ENCODE results near the gene DGUOK.
"Not testable (repeated sequence)": the region's sequence is repeated elsewhere in the genome, so short reads cannot be mapped to it uniquely, and the experiment has no call there.

DGUOK gene

GRCh38 chr2:73901143-73901542 is 25.5 kb upstream of the DGUOK start:
- DNase-seq (ENCODE audit: low read depth in 2 of 2), result no peak

GRCh38 chr2:73902284-73902683 is 24.4 kb upstream of the DGUOK start:
- no peak for DNase-seq (ENCODE audit: low read depth in 2 of 2)

DNA sequence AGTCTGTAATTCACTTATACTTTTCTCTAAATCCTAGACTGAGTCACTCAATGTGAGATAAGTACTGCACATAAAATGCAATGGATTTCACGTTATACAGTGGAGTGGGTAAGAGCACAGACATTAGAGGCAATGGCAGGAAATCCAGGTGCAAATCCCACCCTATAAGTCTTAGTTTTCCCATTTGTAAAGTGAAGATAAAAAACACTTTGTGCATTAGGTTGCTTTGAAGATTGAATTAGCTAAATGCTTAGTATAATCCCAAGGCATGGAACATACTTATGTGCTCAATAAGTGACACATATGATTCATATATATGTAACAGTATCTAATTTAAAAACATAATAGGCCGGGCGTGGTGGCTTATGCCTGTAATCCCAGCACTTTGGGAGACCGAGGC is 23.4 kb upstream of the DGUOK start:
- DNase-seq (ENCODE audit: low read depth in 2 of 2), result no peak

GRCh38 chr2:73903949-73904613 is 22.6 kb upstream of the DGUOK start:
- not testable (repeated sequence) for DNase-seq (ENCODE audit: low read depth in 2 of 2)

GRCh38 chr2:73904952-73905351 is 21.7 kb upstream of the DGUOK start:
- no peak for DNase-seq (ENCODE audit: low read depth in 2 of 2)

- DNase-seq (ENCODE audit: low read depth in 2 of 2), result no peak
Observed at GRCh38 chr2:73906847-73907505, 19.7 kb upstream of the DGUOK start.

GRCh38 chr2:73907840-73908452 is 18.7 kb upstream of the DGUOK start:
- DNase-seq (ENCODE audit: low read depth in 2 of 2), result peak in 1 of 2 donors; percentile 39

DNA sequence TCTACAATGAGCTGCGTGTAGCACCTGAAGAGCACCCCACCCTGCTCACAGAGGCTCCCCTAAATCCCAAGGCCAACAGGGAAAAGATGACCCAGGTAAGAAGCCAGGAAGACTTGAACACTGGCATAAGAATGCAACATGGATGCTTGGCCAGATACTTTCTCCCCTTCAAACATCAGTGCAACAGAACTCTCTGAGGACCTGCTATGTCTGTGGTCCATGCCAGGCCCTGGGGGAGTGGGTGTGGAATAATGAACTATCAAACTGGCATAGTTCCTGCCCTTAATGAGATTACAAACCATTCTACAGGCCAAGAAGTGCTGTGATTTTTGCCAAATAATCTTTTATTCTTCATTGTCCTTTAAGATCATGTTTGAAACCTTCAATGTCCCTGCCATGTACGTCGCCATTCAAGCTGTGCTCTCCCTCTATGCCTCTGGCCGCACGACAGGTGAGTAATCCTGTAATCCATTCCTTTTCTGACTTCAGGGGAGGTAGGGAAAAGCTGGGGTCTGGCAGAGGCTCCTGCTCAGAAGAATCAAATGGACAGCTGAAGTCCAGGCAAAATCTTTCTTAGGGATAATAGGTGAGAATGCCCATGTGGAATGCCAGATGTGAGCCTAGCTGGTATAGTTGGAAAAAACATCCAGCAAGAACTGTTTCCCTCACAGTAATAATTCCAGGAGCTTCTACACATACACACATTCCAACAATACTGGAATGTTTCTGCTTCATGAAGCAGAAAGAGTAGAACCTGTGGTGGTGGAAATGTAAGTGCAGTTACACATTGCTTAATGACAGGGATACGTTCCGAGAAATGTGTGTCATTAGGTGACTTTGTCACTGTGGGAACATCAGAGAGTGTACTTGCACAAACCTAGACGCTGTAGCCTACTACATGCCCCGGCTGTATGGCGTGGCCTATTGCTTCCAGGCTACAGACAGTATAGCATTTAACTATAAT is 17.7 kb upstream of the DGUOK start:
- no peak for DNase-seq (ENCODE audit: low read depth in 2 of 2)

DNA sequence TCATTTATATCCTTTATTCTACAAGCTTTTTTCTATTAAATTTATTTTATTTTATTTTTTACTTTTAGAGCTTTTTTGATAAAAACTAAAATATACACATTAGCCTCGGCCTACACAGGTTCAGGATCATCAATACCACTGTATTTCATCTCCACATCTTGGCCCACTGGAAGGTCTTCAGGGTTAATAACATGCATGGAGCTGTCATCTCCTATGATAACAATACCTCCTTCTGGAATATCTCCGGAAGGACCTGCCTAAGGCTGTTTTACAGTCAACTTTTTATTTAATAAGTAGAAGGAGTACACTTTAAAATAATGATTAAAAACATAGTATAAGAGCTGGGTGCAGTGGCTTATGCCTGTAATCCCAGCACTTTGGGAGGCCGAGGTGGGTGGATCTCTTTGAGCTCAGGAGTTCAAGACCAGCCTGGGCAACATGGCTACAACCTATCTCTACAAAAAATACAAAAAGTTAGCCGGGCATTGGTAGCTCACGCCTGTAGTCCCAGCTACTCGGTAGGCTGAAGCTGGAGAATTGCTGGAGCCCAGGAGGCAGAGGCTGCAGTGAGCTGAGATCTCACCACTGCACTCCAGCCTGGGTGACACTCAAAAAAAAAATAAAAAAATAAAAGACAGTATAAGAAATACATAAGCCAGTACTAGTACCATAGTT is 15.7 kb upstream of the DGUOK start:
- no peak for DNase-seq (ENCODE audit: low read depth in 2 of 2)

DNA sequence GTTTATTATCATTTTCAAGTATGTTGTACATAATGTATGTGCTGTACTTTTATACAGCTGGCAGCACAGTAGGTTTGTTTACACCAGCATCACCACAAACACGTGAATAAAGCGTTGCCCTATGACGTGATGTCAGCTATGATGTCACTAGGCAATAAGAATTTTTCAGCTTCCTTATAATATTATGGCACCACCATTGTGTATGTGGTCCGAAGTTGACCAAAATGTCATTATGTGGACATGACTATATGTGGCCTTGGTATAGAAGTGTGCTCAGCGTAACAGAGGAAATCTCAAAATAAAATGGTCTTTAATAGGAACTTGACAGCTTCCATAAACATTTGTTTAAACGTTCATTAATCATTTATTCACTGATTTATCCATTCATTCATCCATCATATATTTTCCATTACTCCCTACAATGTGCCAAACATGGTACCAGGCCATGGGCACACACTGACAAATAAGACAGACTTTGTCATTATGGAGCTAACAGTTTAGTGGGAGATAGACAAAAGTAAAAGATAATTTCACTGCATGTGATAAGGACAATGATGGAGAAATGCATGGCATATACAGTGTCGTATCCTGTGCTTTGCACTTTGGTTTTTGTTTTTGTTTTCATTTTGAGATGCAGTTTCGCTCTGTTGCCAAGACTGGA is 15.0 kb upstream of the DGUOK start:
- DNase-seq (ENCODE audit: low read depth in 2 of 2), result no peak

GRCh38 chr2:73913414-73914054 is 13.1 kb upstream of the DGUOK start:
- no peak for DNase-seq (ENCODE audit: low read depth in 2 of 2)

GRCh38 chr2:73914667-73915066 is 12.0 kb upstream of the DGUOK start:
- DNase-seq (ENCODE audit: low read depth in 2 of 2), result no peak

DNA sequence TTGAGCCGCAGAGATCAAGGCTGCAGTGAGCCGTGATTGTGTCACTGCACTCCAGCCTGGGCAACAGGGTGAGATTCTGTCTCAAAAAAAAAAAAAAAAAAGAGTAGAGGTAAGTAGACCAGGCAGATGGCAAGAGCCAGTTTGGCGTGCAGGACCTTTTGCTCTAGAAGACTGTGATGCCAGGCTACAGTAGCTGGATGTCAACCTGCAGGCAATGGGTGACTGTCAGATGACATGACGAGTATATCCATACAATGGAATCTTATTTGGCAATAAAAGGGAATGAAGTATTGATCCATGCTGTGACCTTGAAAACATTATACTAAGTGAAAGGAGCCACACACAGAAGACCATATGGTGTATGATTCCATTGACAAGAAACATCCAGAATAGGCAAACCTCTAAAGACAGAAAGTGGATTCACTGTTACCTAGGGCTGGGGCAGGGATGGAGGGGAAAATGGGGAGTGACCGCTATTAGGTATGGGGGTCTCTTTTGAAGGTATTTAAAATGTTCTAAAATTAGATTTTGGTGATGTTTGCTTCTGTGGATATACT is 11.2 kb upstream of the DGUOK start:
- no peak for DNase-seq (ENCODE audit: low read depth in 2 of 2)

GRCh38 chr2:73916666-73917065 is 10.0 kb upstream of the DGUOK start:
- no peak for DNase-seq (ENCODE audit: low read depth in 2 of 2)

GRCh38 chr2:73917296-73917695 is 9.4 kb upstream of the DGUOK start:
- DNase-seq (ENCODE audit: low read depth in 2 of 2), result no peak

- DNase-seq (ENCODE audit: low read depth in 2 of 2), result no peak
Observed at GRCh38 chr2:73917696-73918207, 8.9 kb upstream of the DGUOK start.

DNA sequence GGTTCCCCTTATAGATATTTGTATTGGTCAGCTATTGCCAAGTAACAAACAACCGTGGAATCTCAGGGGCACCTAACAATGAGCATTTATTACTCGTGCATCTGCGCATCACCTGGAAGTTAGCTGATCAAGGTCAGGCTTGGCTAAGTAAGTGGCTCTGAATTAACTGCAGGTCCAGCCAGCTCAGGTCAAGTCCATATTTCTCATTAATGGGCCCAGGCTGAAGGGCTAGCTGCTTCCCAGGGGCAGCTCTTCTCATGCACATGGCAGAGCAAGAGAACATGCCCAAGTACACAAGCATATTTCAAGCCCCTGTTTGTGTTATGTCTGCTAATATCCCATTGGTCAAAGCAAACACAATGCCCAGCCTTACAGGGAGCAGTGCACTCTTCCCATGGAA is 7.8 kb upstream of the DGUOK start:
- DNase-seq (ENCODE audit: low read depth in 2 of 2), result no peak

DNA sequence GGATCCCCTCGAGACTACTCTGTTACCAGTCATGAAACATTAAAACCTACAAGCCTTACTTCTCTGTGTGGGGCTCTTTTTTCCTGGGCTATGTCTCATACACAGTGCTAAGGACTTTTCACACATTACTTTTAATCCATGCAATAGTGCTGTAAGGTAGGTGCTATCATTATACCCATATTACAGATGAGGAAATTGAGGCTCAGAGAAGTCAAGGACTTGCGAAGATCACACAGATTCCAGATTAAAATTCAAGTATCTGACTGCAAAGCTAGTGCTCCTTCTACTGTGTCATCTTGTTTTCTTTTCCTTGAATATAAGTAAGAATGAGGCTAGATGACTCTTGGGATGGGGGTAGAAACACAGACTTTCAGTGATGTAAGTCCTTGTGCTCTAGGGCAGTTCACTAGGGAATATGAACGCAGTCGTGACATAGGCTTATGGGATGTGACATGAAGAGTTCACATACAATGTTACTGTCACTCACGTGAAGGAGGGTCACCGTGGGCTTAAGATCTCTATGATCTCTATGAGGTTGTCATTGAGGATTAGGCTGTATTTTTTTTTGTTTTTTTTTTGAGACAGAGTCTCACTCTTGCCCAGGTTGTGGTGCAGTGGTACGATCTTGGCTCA is 7.0 kb upstream of the DGUOK start:
- no peak for DNase-seq (ENCODE audit: low read depth in 2 of 2)

All from stimulated activated CD4-positive, alpha-beta T cell treated with anti-CD3 and anti-CD28 coated beads, Interleukin-15, amount 100 ng/mL, for 48 hours (primary cell).